G401 (cell line): ENCODE data around the gene LRRC25. TPM values are rescaled to one million over a fixed set of nuclear protein-coding genes. Genes with fewer than 3 reads are reported as not detected.
"Not testable (repeated sequence)": the region's sequence is repeated elsewhere in the genome, so short reads cannot be mapped to it uniquely, and the experiment has no call there.

Experiments
- DNase-seq: peaks from one replicate; pipeline ENCODE4 v3.0.0-alpha.2; 2015; ENCODE audit warnings: low spot score
- in situ Hi-C: cut with HindIII; loops from 2 replicates; pipeline ENCODE4 v1.10.0; 2016; ENCODE audit warnings: low sequenced_read_pairs, mixed read lengths
- total RNA-seq: library from RNA; depleted of rRNA; stranded (reverse); fragments of >200 nt; shearing (Covaris generic); gene quantifications from 2 replicates; pipeline ENCODE4 v1.2.3, GENCODE V29; 2014

The LRRC25 gene
- total RNA-seq, 1 experiment from 2014 or later: not detected

DNA sequence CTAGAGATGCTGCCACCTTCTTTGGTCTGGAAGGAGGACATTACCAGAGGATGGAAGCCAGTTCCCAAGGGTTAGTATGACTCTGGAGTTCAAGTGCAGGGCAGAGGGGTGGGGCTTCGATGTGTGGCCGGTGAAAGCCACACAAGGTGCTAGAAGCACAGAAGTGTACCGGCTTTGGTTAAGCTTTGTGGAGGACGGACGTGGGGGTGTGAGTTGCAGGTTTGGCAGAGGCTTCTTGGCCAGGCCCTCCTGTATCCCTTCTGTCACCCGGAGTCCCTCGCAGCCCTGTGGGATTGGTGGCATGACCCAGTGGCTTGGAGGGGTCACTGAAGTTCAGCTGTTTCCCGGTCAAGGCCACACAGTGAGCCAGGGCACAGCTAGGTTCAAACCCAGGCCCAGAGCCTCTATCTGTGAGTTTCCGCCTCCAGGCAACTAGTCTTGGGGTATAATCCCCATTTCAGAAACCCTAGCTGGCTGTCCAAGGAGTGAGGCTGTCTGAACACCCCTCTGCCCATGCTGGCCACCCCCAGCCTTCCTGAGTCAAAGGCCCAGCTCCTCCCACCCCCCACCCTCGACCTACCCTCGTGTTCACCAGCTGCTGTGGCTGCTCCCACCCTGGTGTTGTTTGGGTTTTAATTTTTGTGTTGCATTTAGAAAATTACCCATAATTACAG, 17.2 kb upstream of the LRRC25 start:
- in situ Hi-C loops: no loop called here
- no peak for DNase-seq

DNA sequence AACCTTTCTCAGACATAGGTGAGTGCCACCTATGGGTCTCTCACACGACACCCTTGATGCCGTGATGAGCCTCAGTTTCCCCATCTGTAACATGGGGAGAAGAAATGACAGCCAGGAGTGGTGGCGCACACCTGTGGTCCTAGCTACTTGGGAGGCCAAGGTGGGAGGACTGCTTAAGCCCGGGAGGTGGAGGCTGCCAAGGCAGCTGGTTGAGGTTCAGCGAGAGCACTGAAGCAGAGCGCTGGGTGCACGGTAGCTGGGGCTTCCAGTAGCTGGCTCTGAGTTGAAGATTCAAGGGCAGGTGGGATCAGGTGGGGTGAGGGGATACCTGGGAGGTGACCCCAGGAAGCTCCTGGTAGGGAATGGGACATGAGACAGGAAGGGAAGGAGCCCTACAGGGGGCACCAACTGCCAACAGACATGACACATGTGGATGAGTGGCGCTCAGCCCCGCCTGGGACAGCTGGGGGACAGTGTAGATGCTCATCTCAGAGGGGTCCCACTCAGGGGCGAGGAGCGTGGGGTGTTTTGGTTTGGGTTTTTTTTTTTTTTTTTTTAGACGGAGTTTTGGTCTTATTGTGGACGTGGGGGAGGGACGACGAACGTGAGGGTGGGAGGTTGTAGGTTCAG, 15.3 kb upstream of the LRRC25 start:
- DNase-seq: no peak
- in situ Hi-C loops: no loop called here

DNA sequence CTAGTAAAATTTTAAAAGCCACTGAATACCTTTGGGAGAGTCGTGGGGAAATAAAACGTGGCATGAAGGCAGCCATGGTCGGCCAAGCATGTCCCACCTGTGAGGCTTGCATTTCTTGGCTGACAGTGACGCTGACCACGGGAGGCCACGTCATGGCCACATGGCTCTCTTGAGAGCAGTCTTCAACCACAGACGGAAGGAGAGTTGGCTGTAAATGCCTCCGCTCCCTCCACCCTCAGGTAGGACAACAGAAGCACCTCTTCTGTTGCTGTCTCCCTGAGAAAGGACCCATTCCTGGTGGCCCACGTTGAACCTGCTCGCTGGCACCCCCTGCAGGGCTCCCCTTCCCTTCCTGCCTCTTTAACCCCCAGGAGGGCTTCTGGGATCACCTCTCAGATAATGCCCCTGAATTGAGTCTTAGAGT, 10.6 kb upstream of the LRRC25 start:
- in situ Hi-C loops: no loop called here
- DNase-seq: no peak

DNA sequence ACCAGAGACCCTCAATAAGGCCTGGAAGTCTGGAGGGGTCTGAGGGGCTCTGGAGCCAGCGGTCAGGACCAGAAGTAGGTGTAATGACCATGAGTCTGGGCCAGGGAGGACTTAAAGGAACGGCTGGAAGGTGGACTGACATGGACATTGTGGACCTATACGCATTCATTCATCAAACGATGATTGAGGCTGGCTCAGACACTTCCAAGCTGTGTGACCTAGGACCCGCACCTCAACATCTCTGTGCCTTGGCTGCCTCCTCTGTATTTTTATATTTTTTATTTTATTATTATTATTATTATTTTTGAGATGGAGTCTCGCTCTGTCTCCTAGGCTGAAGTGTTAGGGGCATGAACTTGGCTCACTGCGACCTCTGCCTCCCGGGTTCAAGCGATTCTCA, 9.3 kb upstream of the LRRC25 start:
- no peak for DNase-seq
- in situ Hi-C loops: no loop called here

DNA sequence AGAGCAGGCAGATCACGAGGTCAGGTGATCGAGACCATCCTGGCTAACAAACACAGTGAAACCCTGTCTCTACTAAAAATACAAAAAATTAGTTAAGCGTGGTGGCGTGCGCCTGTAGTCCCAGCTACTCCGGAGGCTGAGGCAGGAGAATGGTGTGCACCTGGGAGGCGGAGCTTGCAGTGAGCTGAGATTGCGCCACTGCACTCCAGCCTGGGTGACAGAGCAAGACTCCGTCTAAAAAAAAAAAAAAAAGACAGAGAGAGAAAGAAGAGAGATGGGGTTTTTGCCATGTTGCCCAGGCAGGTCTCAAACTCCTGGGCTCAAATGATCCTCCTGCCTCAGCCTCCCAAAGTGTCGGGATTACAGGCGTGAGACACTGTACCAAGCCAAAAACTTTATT, 8.3 kb upstream of the LRRC25 start:
- in situ Hi-C loops, DNase-seq: not testable (repeated sequence)

DNA sequence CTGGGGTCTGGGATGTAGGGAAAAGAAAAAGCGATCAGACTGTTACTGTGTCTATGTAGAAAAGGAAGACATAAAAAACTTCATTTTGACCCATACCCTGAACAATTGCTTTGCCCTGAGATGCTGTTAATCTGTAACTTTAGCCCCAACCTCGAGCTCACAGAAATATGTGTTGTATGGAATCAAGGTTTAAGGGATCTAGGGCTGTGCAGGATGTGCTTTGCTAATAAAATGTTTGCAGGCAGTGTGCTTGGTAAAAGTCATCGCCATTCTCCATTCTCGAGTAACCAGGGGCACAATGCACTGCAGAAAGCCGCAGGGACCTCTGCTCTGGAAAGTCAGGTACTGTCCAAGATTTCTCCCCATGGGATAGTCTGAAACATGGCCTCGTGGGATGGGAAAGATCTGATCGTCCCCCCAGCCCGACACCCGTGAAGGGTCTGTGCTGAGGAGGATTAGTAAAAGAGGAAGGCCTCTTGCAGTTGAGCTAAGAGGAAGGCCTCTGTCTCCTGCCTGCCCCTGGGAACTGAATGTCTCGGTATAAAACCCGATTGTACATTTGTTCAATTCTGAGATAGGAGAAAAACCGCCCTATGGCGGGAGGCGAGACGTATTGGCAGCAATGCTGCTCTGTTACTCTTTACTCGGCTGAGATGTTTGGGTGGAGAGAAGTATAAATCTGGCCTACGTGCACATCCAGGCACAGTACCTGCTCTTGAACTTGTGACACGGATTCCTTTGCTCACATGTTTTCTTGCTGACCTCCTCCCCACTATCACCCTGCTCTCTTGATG, 5.2 kb upstream of the LRRC25 start:
- not testable (repeated sequence) for DNase-seq

DNA sequence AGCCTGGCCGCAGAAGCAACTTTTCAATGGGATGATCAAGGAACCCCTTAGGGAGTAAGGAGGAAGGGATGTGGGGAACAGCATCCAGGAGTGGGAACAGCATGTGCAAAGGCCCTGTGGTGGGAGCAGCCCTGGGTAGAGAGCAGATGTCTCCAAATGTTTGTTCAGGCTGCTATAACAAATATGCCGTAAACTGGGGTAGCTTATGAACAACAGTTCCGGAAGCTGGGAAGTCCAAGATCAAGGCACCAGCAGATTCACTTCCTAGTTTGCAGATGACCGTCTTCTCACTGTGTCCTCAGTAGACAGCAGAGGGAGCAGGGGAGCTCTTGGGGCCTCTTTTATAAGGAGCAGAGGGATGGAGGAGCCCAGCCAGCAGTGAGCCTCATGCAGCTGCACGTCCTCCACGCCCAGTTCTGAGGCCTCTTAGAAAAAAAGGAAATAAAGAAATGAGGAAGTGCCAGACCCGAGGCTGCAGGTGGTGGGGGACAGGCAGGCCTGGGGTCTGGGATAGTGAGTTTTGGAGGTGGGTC, 4.2 kb upstream of the LRRC25 start:
- in situ Hi-C loops: no loop called here
- no peak for DNase-seq

More for the DNA sequence above, 5.2 kb upstream of the LRRC25 start:
- in situ Hi-C loops: not testable (repeated sequence)

DNA sequence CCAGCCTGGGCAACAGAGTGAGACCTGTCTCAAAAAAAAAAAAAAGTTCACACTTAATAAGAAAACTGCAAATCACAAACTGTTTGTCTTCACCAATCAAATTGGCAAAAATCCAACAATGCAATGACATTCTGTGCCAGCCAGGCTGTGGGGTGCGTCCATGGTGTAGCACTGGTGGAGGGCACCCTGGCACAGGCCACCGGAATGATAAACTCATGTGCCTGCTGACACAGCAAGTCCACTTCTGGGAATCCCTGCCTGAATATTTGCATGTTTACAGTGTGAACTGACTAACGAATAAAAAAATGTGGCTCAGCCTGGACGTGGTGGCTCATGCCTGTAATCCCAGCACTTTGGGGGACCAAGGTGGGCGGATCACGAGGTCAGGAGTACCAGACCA, 1.6 kb upstream of the LRRC25 start:
- DNase-seq: no peak
- in situ Hi-C loops: no loop called here

DNA sequence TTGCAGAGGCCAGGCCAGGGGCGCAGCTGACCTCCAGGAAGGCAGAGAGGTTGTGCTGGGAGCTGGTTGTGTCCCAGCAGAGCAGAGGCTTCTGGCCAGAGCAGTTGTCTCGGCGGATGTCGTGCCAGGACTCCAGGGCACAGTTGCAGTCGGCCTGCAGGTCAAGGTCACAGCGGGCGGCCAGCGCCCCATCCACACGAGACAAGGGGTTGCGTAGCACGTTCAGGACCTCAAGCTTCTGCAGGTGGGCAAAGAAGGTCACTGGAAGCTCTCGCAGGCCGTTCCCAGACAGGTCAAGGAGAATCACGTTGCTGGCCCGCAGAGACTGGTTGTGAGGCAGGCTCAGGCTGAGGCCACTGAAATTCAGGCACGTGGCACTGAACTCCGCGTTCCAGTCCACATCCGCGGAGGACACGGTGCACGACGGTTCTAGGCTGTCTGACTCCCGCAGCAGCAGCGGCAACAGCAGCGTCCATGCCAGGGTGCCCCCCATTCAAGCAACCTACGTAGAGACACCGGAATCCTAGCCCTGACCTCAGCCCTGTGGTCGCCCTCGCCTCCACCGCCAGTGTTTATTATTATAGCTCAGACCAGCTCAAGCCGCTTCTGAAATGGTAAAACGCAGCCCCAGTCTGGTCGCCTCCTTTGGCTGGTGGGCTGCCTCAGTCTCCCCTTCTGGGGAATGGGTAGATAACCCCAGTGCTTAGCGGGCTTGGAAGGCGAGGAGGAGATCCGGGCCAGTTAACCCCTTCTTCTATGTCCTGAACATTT, 766 bp downstream of the LRRC25 start:
- in situ Hi-C loops: no loop called here
- no peak for DNase-seq

DNA sequence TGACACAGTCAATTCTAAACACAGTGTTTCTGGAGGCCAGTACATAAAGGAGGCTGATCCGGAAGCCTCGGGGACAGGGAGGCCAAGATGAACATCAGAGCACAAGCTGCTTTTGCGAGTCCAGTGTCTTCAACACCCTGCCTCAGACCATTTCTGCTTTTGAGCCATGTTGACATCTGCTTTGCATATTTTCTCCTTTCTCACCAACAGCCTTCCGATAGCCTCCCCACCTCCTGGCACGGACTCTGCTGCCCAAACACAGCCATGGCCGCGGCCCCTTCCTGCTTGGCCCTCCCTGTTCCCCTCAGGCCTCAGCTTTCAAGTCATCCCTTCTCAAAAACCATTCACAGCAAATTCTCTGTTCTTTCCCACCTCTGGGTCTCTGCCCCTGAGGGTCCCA, 3.6 kb downstream of the LRRC25 start:
- in situ Hi-C loops: no loop called here

DNA sequence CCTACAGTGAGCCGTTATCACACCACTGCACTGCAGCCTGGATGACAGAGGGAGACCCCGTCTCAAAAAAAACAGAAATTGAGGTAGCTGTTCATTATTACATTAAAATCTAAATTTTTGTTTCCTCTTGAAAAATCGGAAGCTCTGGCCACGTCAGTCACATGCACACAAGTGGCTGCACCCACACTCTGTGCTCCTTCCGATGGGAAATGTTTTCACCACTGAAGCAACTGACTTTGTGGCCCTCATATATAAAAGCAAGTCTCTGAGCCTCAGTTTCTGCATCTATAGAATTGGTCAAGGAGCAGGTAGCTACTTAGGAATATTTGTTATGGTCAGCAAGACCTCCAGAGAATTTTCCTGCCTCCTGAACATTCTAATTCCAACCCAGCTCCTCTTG, 4.5 kb downstream of the LRRC25 start:
- in situ Hi-C loops: no loop called here
- DNase-seq: no peak

More for the DNA sequence above, 3.6 kb downstream of the LRRC25 start:
- no peak for DNase-seq

DNA sequence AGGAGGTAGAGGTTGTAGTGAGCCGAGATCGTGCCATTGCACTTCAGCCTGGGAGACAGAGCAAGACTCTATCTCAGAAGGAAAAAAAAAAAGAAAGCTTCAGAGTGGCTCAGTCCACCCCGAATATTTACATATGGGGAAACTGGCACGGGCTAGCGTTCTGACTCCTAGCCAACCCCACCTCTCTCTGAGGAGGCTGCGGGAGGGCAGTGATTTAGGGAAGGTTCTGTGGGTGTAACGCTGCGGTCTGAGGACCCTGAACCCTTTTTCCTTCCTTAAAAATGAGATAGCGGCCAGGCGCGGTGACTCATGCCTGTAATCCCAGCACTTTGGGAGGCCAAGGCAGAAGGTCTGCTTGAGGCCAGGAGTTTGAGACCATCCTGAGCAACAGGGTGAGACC, 5.0 kb downstream of the LRRC25 start:
- in situ Hi-C loops: no loop called here
- DNase-seq: no peak

DNA sequence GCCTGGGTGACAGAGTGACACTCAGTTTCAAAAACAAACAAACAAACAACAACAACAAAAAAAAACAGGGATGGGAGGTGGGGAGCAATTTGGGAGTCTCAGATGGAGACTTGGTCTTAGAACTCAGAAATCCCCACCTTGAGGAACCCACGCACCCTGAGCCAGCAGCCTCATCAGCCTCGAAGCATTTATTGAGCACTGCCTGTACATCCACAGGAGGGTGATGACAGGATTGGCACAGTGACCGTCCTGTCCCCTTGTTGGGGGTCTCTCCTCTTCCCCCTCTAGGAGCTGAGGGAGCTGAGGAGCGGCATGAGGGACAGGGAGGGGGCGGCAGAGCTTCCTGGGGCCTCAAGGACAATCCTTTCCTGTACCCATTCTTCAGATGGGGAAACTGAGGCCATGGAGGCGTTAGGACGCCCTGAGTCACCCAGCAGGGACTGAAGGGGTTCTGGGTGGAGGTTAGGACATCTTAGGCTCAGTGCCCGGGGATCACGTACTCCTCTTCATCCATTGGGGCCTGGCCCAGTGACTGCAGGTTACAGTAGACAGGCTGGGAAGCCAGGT, 5.8 kb downstream of the LRRC25 start:
- DNase-seq: no peak
- in situ Hi-C loops: no loop called here

DNA sequence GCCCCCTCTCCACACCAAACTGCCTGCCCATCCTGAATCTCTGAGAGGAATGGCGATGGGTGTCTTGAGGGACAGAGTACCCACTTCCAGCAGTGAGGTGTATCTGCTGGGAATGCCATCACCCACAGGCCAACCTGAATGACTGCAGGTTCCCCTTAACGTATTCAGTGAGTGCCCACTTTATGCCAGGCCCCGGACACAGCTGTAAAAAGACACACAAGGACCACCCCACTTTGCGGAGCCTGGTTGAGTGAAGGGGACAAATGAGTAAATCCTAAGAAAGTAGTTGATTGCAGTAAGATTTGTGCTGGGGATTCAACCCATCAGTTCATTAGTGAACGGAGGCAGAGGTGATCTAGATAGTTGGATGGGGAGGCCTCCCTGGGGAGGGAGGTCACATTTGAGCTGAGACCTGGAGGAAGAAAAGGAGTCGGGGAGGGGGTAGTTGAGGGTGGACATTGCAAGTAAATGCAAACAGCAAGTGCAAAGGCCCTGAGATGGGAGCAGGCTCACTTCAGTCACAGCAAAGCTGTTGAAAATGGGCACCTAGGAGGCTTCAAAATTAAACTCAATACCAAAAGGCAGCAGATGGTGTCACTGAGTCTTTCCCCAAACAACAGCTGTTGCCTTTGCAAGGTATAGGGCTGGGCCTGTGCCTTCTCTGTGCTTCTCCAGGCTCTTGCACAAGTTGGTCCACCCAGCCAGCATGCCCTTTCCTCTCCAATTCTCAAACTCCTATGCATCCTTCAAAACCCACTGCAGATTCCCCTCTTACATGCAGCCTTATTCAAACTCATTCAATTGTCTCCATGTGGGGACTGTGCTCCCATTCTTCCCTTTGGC, 7.1 kb downstream of the LRRC25 start:
- in situ Hi-C loops: no loop called here
- DNase-seq: peak; percentile 48

DNA sequence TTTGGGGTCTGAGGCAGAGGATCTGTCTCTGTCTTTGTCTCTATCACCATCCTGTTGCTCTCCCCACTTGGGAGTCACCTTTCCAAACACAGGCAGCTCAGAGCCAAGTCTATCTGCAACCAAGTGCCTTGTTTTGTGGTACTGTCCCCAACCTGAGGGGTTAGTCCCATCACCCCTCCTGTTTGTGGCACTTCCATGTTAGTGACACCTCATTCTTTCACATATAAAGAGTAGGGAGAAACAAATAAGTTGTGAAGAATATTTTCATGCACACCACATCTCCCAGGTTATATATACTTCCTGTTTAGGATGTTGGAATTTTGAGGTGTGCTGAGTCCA, 7.7 kb downstream of the LRRC25 start:
- no peak for DNase-seq
- in situ Hi-C loops: no loop called here

DNA sequence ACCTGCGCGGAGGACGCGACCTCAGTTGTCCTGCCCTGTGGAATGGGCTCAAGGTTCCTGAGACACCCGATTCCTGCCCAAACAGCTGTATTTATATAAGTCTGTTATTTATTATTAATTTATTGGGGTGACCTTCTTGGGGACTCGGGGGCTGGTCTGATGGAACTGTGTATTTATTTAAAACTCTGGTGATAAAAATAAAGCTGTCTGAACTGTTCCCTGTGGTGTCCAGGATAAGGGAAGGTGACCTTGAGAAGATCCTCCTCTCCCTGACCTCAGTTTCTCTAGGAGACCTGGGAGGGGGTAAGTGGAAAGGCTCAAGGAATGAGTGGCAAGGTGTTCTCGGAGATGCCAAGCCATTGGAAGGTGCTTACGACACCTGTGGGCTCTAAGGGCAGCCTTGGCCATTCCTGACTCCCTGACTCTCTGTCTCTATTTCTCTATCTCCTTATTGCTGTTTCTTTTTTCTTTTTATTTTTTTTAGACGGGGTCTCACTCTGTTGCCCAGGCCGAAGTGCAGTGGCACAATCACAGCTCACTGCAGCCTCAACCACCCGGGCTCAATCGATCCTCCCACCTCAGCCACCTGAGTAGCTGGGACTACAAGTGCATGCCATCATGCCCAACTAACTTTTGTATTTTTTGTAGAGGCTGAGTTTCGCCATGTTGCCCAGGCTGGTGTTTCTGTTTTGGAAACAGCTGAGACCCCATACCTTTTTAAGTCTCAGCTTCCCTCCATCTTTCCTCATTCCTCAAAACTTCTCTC, 8.3 kb downstream of the LRRC25 start:
- in situ Hi-C loops: no loop called here

DNA sequence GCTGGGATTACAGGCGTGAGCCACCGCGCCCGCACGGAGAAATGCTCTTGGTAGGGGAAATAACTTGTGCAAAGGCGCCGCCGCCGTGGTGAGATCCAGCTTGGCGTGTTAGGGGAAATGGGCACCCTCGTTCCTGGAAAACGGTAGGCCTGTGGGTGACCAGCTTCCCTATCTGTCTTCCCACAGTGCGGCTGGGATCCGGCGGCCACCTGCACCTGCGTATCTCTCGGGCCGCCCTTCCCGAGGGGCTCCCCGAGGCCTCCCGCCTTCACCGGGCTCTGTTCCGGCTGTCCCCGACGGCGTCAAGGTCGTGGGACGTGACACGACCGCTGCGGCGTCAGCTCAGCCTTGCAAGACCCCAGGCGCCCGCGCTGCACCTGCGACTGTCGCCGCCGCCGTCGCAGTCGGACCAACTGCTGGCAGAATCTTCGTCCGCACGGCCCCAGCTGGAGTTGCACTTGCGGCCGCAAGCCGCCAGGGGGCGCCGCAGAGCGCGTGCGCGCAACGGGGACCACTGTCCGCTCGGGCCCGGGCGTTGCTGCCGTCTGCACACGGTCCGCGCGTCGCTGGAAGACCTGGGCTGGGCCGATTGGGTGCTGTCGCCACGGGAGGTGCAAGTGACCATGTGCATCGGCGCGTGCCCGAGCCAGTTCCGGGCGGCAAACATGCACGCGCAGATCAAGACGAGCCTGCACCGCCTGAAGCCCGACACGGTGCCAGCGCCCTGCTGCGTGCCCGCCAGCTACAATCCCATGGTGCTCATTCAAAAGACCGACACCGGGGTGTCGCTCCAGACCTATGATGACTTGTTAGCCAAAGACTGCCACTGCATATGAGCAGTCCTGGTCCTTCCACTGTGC, 9.1 kb downstream of the LRRC25 start:
- peak; percentile 47 for DNase-seq

More for the DNA sequence above, 8.3 kb downstream of the LRRC25 start:
- no peak for DNase-seq

More for the DNA sequence above, 9.1 kb downstream of the LRRC25 start:
- in situ Hi-C loops: no loop called here
